Liver (tissue), 9 donors: Measurements from ENCODE around the gene RIMBP2. TPM values are rescaled to one million over a fixed set of nuclear protein-coding genes. Genes with fewer than 3 reads are reported as not detected.

Experiments used
- DNase-seq: peaks from one replicate; pipeline ENCODE4 v3.0.0-alpha.2; 2017; ENCODE audit warnings: low spot score
- H3K27ac ChIP-seq, 2 donors: one replicate each; pipeline ENCODE4 v1.7.0; 2013; ENCODE audit warnings: inconsistent platforms in 2 of 2, low read length in 2 of 2, control low read depth in 1 of 2, low read depth in 1 of 2, mild to moderate bottlenecking in 1 of 2
- H3K27me3 ChIP-seq, 4 donors: one replicate each; pipeline versions ENCODE4 v1.6.1 to v1.7.0; 2013; ENCODE audit warnings: low read length in 3 of 4, inconsistent platforms in 1 of 4, mild to moderate bottlenecking in 1 of 4, moderate library complexity in 1 of 4; ENCODE audit not compliant: control insufficient read depth in 4 of 4, insufficient read depth in 4 of 4
- H3K36me3 ChIP-seq, 4 donors: one replicate each; pipeline versions ENCODE4 v1.6.1 to v1.7.0; 2013; ENCODE audit warnings: low read length in 3 of 4, mild to moderate bottlenecking in 3 of 4, low read depth in 1 of 4, moderate library complexity in 1 of 4; ENCODE audit not compliant: control insufficient read depth in 4 of 4, insufficient read depth in 3 of 4
- H3K4me1 ChIP-seq, 4 donors: one replicate each; pipeline versions ENCODE4 v1.6.1 to v1.7.0; 2013; ENCODE audit warnings: low read length in 3 of 4, mild to moderate bottlenecking in 3 of 4, moderate library complexity in 1 of 4; ENCODE audit not compliant: control insufficient read depth in 4 of 4, insufficient read depth in 4 of 4
- H3K4me3 ChIP-seq, 3 donors: one replicate each; pipeline versions ENCODE4 v1.6.1 to v1.7.0; 2013; ENCODE audit warnings: low read length in 3 of 3, control low read depth in 1 of 3, low read depth in 1 of 3, mild to moderate bottlenecking in 1 of 3
- H3K9ac ChIP-seq, 2 donors: one replicate each; pipeline ENCODE4 v1.7.0; 2013; ENCODE audit warnings: low read length in 2 of 2, mild to moderate bottlenecking in 2 of 2, moderate library complexity in 2 of 2, control low read depth in 1 of 2, low read depth in 1 of 2
- H3K9me3 ChIP-seq, 4 donors: one replicate each; pipeline versions ENCODE4 v1.6.1 to v1.7.0; 2013; ENCODE audit warnings: low read length in 3 of 4; ENCODE audit not compliant: control insufficient read depth in 4 of 4
- ATF3 ChIP-seq: IDR thresholded peaks from 2 replicates; pipeline ENCODE4 v1.6.1; 2016; ENCODE audit warnings: antibody characterized with exemption
- EGR1 ChIP-seq, 2 donors: IDR thresholded peaks; 2 replicates each; pipeline ENCODE4 v1.6.1; 2016 to 2018; ENCODE audit warnings: antibody characterized with exemption in 2 of 2, low read depth in 2 of 2
- FOXA1 ChIP-seq: IDR thresholded peaks from 2 replicates; pipeline ENCODE4 v1.6.1; 2016; ENCODE audit warnings: antibody characterized with exemption
- FOXA2 ChIP-seq: IDR thresholded peaks from 2 replicates; pipeline ENCODE4 v1.6.1; 2016; ENCODE audit warnings: antibody characterized with exemption
- GABPA ChIP-seq, 2 donors: IDR thresholded peaks in 1 of 2; conservative IDR thresholded peaks in 1 of 2; 2 replicates each; pipeline ENCODE4 v1.6.1; 2016; ENCODE audit warnings: antibody characterized with exemption in 2 of 2, mild to moderate bottlenecking in 1 of 2, moderate library complexity in 1 of 2
- HNF4A ChIP-seq, 2 donors: conservative IDR thresholded peaks; 2 replicates each; pipeline ENCODE4 v1.6.1; 2016; ENCODE audit warnings: antibody characterized with exemption in 2 of 2, mild to moderate bottlenecking in 2 of 2
- HNF4G ChIP-seq: IDR thresholded peaks from 2 replicates; pipeline ENCODE4 v1.6.1; 2016; ENCODE audit warnings: antibody characterized with exemption
- JUND ChIP-seq, 2 donors: IDR thresholded peaks; 2 replicates each; pipeline ENCODE4 v1.6.1; 2016; ENCODE audit warnings: antibody characterized with exemption in 2 of 2
- MAX ChIP-seq: IDR thresholded peaks from 2 replicates; pipeline ENCODE4 v1.6.1; 2016; ENCODE audit warnings: antibody characterized with exemption
- NR2F2 ChIP-seq: IDR thresholded peaks from 2 replicates; pipeline ENCODE4 v1.6.1; 2016; ENCODE audit warnings: antibody characterized with exemption
- TAF1 ChIP-seq: conservative IDR thresholded peaks from 2 replicates; pipeline ENCODE4 v1.6.1; 2016; ENCODE audit warnings: antibody characterized with exemption, mild to moderate bottlenecking
- YY1 ChIP-seq: IDR thresholded peaks from 2 replicates; pipeline ENCODE4 v1.6.1; 2016; ENCODE audit warnings: antibody characterized with exemption, mild to moderate bottlenecking
- WGBS: extraction: QIAGEN DNeasy Blood & Tissue Kit; methylation state at CpG from one replicate; pipeline ENCODE4 v1.1.7; 2013; 5-methylcytosine and 5-hydroxymethylcytosine counted together
- polyA plus RNA-seq, 2 donors: library from polyadenylated mRNA; stranded (reverse) in 1 of 2; unstranded in 1 of 2; fragments of 200-250 nt in 1 of 2; fragments of >200 nt in 1 of 2; fragmentation: Nextera tagmentation in 1 of 2; extraction: Ambion mirVana in 1 of 2; gene quantifications; one replicate each; pipeline versions ENCODE4 v1.2.1 to v1.2.3, GENCODE V29; 2013 to 2015
- total RNA-seq, 2 donors: library from RNA; depleted of rRNA; stranded (reverse); fragments of >200 nt; gene quantifications; one replicate each; pipeline ENCODE4 v1.2.3, GENCODE V29; 2014
- TF ChIP-seq, protein P1 (sequence below): IDR thresholded peaks from 2 replicates; pipeline ENCODE4 v1.6.1; 2016; ENCODE audit warnings: antibody characterized with exemption, mild to moderate bottlenecking
- TF ChIP-seq, protein P2 (sequence below): fragments of 150-350 bp; IDR thresholded peaks from 2 replicates; pipeline ENCODE4 v1.5.1; 2017; ENCODE audit warnings: improper control_type of control experiment, low read depth, low read length; ENCODE audit not compliant: missing input control
- TF ChIP-seq, protein P3 (sequence below): IDR thresholded peaks from 2 replicates; pipeline ENCODE4 v1.6.1; 2016; ENCODE audit warnings: antibody characterized with exemption
- donor health status: healthy.
- donor health status: healthy.
- donor health status: healthy.
- donor health status: healthy.
- donor health status: healthy.

Gene RIMBP2
- total and polyA plus RNA-seq, 4 donors = 0.01 to 0.17 (median 0.09) TPM; not detected in 1

- TF ChIP-seq, protein P1, sequence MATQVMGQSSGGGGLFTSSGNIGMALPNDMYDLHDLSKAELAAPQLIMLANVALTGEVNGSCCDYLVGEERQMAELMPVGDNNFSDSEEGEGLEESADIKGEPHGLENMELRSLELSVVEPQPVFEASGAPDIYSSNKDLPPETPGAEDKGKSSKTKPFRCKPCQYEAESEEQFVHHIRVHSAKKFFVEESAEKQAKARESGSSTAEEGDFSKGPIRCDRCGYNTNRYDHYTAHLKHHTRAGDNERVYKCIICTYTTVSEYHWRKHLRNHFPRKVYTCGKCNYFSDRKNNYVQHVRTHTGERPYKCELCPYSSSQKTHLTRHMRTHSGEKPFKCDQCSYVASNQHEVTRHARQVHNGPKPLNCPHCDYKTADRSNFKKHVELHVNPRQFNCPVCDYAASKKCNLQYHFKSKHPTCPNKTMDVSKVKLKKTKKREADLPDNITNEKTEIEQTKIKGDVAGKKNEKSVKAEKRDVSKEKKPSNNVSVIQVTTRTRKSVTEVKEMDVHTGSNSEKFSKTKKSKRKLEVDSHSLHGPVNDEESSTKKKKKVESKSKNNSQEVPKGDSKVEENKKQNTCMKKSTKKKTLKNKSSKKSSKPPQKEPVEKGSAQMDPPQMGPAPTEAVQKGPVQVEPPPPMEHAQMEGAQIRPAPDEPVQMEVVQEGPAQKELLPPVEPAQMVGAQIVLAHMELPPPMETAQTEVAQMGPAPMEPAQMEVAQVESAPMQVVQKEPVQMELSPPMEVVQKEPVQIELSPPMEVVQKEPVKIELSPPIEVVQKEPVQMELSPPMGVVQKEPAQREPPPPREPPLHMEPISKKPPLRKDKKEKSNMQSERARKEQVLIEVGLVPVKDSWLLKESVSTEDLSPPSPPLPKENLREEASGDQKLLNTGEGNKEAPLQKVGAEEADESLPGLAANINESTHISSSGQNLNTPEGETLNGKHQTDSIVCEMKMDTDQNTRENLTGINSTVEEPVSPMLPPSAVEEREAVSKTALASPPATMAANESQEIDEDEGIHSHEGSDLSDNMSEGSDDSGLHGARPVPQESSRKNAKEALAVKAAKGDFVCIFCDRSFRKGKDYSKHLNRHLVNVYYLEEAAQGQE = no peak
- TF ChIP-seq YY1 (no peak), JUND (IDR thresholded peaks at IDR 0.05) (no peak), ATF3 (no peak), HNF4A (conservative IDR thresholded peaks at IDR 0.05) (no peak), FOXA1 (no peak), GABPA (IDR thresholded peaks at IDR 0.05 in 1 of 2, conservative IDR thresholded peaks at IDR 0.05 in 1 of 2) (no peak)
- TF ChIP-seq, protein P2, sequence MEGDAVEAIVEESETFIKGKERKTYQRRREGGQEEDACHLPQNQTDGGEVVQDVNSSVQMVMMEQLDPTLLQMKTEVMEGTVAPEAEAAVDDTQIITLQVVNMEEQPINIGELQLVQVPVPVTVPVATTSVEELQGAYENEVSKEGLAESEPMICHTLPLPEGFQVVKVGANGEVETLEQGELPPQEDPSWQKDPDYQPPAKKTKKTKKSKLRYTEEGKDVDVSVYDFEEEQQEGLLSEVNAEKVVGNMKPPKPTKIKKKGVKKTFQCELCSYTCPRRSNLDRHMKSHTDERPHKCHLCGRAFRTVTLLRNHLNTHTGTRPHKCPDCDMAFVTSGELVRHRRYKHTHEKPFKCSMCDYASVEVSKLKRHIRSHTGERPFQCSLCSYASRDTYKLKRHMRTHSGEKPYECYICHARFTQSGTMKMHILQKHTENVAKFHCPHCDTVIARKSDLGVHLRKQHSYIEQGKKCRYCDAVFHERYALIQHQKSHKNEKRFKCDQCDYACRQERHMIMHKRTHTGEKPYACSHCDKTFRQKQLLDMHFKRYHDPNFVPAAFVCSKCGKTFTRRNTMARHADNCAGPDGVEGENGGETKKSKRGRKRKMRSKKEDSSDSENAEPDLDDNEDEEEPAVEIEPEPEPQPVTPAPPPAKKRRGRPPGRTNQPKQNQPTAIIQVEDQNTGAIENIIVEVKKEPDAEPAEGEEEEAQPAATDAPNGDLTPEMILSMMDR = no peak
- TF ChIP-seq, protein P3, sequence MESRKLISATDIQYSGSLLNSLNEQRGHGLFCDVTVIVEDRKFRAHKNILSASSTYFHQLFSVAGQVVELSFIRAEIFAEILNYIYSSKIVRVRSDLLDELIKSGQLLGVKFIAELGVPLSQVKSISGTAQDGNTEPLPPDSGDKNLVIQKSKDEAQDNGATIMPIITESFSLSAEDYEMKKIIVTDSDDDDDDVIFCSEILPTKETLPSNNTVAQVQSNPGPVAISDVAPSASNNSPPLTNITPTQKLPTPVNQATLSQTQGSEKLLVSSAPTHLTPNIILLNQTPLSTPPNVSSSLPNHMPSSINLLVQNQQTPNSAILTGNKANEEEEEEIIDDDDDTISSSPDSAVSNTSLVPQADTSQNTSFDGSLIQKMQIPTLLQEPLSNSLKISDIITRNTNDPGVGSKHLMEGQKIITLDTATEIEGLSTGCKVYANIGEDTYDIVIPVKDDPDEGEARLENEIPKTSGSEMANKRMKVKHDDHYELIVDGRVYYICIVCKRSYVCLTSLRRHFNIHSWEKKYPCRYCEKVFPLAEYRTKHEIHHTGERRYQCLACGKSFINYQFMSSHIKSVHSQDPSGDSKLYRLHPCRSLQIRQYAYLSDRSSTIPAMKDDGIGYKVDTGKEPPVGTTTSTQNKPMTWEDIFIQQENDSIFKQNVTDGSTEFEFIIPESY = no peak
- H3K4me1 ChIP-seq = no peaks in the 10 kb centered on the region
- H3K36me3 ChIP-seq = no peaks in the 10 kb centered on the region
- no peak for DNase-seq
- no peak overlapping the region for H3K4me3 ChIP-seq
- no peak overlapping the region for H3K9ac ChIP-seq
- H3K9me3 ChIP-seq = peaks cover 0 to 8% (median under 1%) of the 10 kb centered on the region in 4 donors
- no peaks in the 10 kb centered on the region for H3K27me3 ChIP-seq
- 79% methylated on average over 24 of the region's 24 CpGs for WGBS
- H3K27ac ChIP-seq = no peak overlapping the region
These were observed 286.2 kb downstream of the RIMBP2 start for GRCh38 chr12:130429656-130430505.

DNA sequence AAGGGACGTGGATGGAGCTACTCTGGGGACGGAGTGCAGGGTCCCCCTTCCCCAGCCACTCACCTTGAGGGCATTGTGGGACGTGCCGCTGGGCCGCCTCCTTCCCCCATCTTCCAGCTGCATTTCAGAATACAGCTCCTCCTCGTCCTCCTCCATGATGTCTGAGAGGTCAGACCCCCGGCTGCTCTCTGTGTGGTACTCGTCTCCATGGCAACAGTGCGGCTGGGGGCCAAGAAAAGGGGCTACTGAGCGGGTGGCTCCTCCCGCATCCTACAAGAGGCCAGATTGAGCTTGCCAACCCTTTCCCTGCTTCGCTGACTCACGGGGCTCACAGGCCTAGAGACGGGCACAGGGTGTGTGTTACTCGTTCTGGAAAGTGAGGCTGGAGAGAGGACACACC is 288.0 kb downstream of the RIMBP2 start:
- TF ChIP-seq HNF4A (conservative IDR thresholded peaks at IDR 0.05) (no peak), MAX (no peak), ATF3 (no peak), EGR1 (IDR thresholded peaks at IDR 0.05; ENCODE audit: low read depth in 2 of 2) (no peak), HNF4G (no peak), NR2F2 (no peak), TAF1 (no peak), FOXA2 (no peak)
- TF ChIP-seq, protein P1 = no peak
- peaks cover 0 to under 1% (median 0%) of the 10 kb centered on the region in 4 donors for H3K9me3 ChIP-seq
- WGBS = 70% methylated on average over 15 of the region's 15 CpGs
- no peak overlapping the region for H3K9ac ChIP-seq
- no peak overlapping the region for H3K27ac ChIP-seq
- no peaks in the 10 kb centered on the region for H3K4me1 ChIP-seq
- no peaks in the 10 kb centered on the region for H3K36me3 ChIP-seq
- no peak for DNase-seq
- no peak overlapping the region for H3K4me3 ChIP-seq
- no peaks in the 10 kb centered on the region for H3K27me3 ChIP-seq
